H1 (cell line): ENCODE measurements around the gene WNT7A. TPM values are rescaled to one million over a fixed set of nuclear protein-coding genes. Genes with fewer than 3 reads are reported as not detected.

Source experiments
- CTCF ChIA-PET: fragments of 300-600 bp; sonication (Branson Sonifier 250); formaldehyde crosslinking; loops from one replicate; lab custom pipeline; 2021; ENCODE audit not compliant: partially characterized antibody; lab: Charles Lee
- POLR2A ChIA-PET: fragments of 300-600 bp; sonication (Branson Sonifier 250); formaldehyde crosslinking; loops from one replicate; lab custom pipeline; 2021; ENCODE audit warnings: inconsistent platforms; ENCODE audit not compliant: partially characterized antibody; lab: Charles Lee
- DNase-seq, 2 experiments: peaks; one replicate each; pipeline versions ENCODE4 v3.0.0 to v3.0.0-alpha.2; 2010 to 2022; ENCODE audit warnings: low spot score in 2 of 2, low read depth in 1 of 2, mixed read lengths in 1 of 2
- FAIRE-seq: peaks from 2 replicates; lab custom pipeline; 2011; peaks lifted over from hg19 to GRCh38; lab: Jason Lieb, UNC
- H2AFZ ChIP-seq: 2 replicates; pipeline ENCODE4 v1.8.1; 2012; ENCODE audit warnings: low read length, inconsistent platforms
- H2AK5ac ChIP-seq: 2 replicates; pipeline ENCODE4 v1.6.1; 2013; ENCODE audit warnings: low read depth, low read length
- H2BK120ac ChIP-seq: replicated peaks from 2 replicates; pipeline ENCODE3; 2013; ENCODE audit warnings: low read depth, low read length, inconsistent platforms
- H2BK12ac ChIP-seq: 2 replicates; pipeline ENCODE4 v1.6.1; 2013; ENCODE audit warnings: low read depth, low read length
- H2BK15ac ChIP-seq: 2 replicates; pipeline ENCODE4 v1.6.1; 2013; ENCODE audit warnings: low read length
- H2BK20ac ChIP-seq: 2 replicates; pipeline ENCODE4 v1.6.1; 2013; ENCODE audit warnings: low read length
- H2BK5ac ChIP-seq: 2 replicates; pipeline ENCODE4 v1.6.1; 2013; ENCODE audit warnings: low read depth, low read length
- H3K14ac ChIP-seq: 2 replicates; pipeline ENCODE4 v1.6.1; 2013; ENCODE audit warnings: inconsistent platforms; ENCODE audit not compliant: insufficient read length
- H3K18ac ChIP-seq: 2 replicates; pipeline ENCODE4 v1.6.1; 2013; ENCODE audit warnings: low read length; ENCODE audit errors: extremely low read depth
- H3K23ac ChIP-seq: 2 replicates; pipeline ENCODE4 v1.6.1; 2013; ENCODE audit warnings: inconsistent platforms; ENCODE audit not compliant: insufficient read length
- H3K23me2 ChIP-seq: 2 replicates; pipeline ENCODE4 v1.6.1; 2013; ENCODE audit warnings: low read depth, low read length
- H3K27ac ChIP-seq: 2 replicates; pipeline ENCODE4 v1.6.1; 2011; ENCODE audit warnings: low read depth, low read length, inconsistent platforms
- H3K27me3 ChIP-seq, 4 experiments: replicated peaks in 1 of 4; 1 replicate in 1 of 4; 2 replicates in 3 of 4; pipeline versions ENCODE4 v1.6.1 to v1.8.1; 2011 to 2013; ENCODE audit warnings: low read length in 3 of 4, mild to moderate bottlenecking in 3 of 4, inconsistent platforms in 2 of 4, mixed read lengths in 2 of 4, moderate library complexity in 1 of 4; ENCODE audit not compliant: control insufficient read depth in 3 of 4, insufficient read depth in 3 of 4; ENCODE audit errors: extremely low read depth in 1 of 4
- H3K36me3 ChIP-seq, 4 experiments: 2 replicates each; pipeline versions ENCODE4 v1.6.1 to v1.8.1; 2011 to 2013; ENCODE audit warnings: mild to moderate bottlenecking in 4 of 4, low read length in 3 of 4, moderate library complexity in 2 of 4, control low read depth in 1 of 4, inconsistent platforms in 1 of 4; ENCODE audit not compliant: insufficient read depth in 4 of 4, control insufficient read depth in 2 of 4
- H3K4ac ChIP-seq: replicated peaks from 2 replicates; pipeline ENCODE3; 2013; ENCODE audit warnings: low read length, low read depth, mixed read lengths, inconsistent platforms; ENCODE audit not compliant: insufficient read length
- H3K4me1 ChIP-seq, 4 experiments: replicated peaks in 1 of 4; 1 replicate in 1 of 4; 2 replicates in 3 of 4; pipeline versions ENCODE4 v1.6.1 to v1.8.1; 2011 to 2013; ENCODE audit warnings: low read length in 3 of 4, inconsistent platforms in 2 of 4, mixed read lengths in 1 of 4; ENCODE audit not compliant: insufficient read depth in 4 of 4, control insufficient read depth in 3 of 4
- H3K4me2 ChIP-seq, 2 experiments: 2 replicates each; pipeline versions ENCODE4 v1.6.1 to v1.8.1; 2011 to 2013; ENCODE audit warnings: low read depth in 2 of 2, low read length in 2 of 2, control low read depth in 1 of 2, inconsistent platforms in 1 of 2, mild to moderate bottlenecking in 1 of 2; ENCODE audit not compliant: insufficient read depth in 1 of 2
- H3K4me3 ChIP-seq, 4 experiments: fragments of 200-600, 300-600 bp in 1 of 4; sonication (generic), shearing (Covaris generic), sonication (Bioruptor Twin) in 1 of 4; 2 replicates each; pipeline versions ENCODE4 v1.5.1 to v1.8.1; 2011 to 2016; ENCODE audit warnings: low read length in 4 of 4, low read depth in 3 of 4, control low read depth in 2 of 4, inconsistent platforms in 2 of 4, mild to moderate bottlenecking in 2 of 4, mixed read lengths in 1 of 4, moderate library complexity in 1 of 4; ENCODE audit not compliant: insufficient read depth in 2 of 4; ENCODE audit errors: extremely low read depth in 1 of 4
- H3K56ac ChIP-seq: replicated peaks from 2 replicates; pipeline ENCODE3; 2013; ENCODE audit warnings: low read depth, mild to moderate bottlenecking, mixed read lengths, low read length, inconsistent platforms; ENCODE audit not compliant: insufficient read length
- H3K79me1 ChIP-seq: 2 replicates; pipeline ENCODE4 v1.6.1; 2013; ENCODE audit warnings: low read depth, low read length, control low read depth
- H3K79me2 ChIP-seq, 2 experiments: 2 replicates each; pipeline versions ENCODE4 v1.6.1 to v1.8.1; 2012 to 2013; ENCODE audit warnings: low read length in 2 of 2, mild to moderate bottlenecking in 2 of 2, inconsistent platforms in 1 of 2; ENCODE audit not compliant: insufficient read depth in 2 of 2, control insufficient read depth in 1 of 2
- H3K9ac ChIP-seq, 4 experiments: replicated peaks in 1 of 4; 1 replicate in 1 of 4; 2 replicates in 3 of 4; pipeline versions ENCODE4 v1.6.1 to v1.8.1; 2011 to 2013; ENCODE audit warnings: low read depth in 3 of 4, low read length in 3 of 4, control low read depth in 2 of 4, mild to moderate bottlenecking in 2 of 4, moderate library complexity in 2 of 4, inconsistent platforms in 1 of 4; ENCODE audit errors: extremely low read depth in 1 of 4
- H3K9me3 ChIP-seq, 2 experiments: 2 replicates each; pipeline versions ENCODE4 v1.6.1 to v1.8.1; 2012 to 2013; ENCODE audit warnings: mild to moderate bottlenecking in 2 of 2, moderate library complexity in 2 of 2, control low read depth in 1 of 2, inconsistent platforms in 1 of 2, low read depth in 1 of 2, low read length in 1 of 2, mixed read lengths in 1 of 2; ENCODE audit not compliant: insufficient read depth in 2 of 2
- H4K20me1 ChIP-seq, 2 experiments: replicated peaks in 1 of 2; 2 replicates each; pipeline versions ENCODE3 to v1.8.1; 2011 to 2013; ENCODE audit warnings: inconsistent platforms in 2 of 2, low read length in 2 of 2, mild to moderate bottlenecking in 1 of 2; ENCODE audit not compliant: insufficient read depth in 2 of 2, control insufficient read depth in 1 of 2
- H4K5ac ChIP-seq: 2 replicates; pipeline ENCODE4 v1.6.1; 2013; ENCODE audit warnings: low read length, low read depth, mixed read lengths, inconsistent platforms; ENCODE audit not compliant: insufficient read length
- H4K8ac ChIP-seq: 2 replicates; pipeline ENCODE4 v1.8.0; 2013; ENCODE audit warnings: mild to moderate bottlenecking, moderate library complexity, low read length, inconsistent platforms; ENCODE audit not compliant: insufficient read depth; ENCODE audit errors: extremely low read depth
- H4K91ac ChIP-seq: replicated peaks from 2 replicates; pipeline ENCODE3; 2013; ENCODE audit warnings: low read length, mixed read lengths, inconsistent platforms; ENCODE audit not compliant: insufficient read length
- FOSL1 ChIP-seq: IDR thresholded peaks from 2 replicates; pipeline ENCODE4 v1.6.1; 2011; ENCODE audit warnings: mild to moderate bottlenecking, low read depth, low read length, moderate library complexity; ENCODE audit not compliant: insufficient read depth
- GABPA ChIP-seq: IDR thresholded peaks from 2 replicates; pipeline ENCODE4 v1.6.1; 2011; ENCODE audit warnings: mild to moderate bottlenecking, low read length, moderate library complexity, borderline replicate concordance; ENCODE audit not compliant: insufficient read depth
- KDM5A ChIP-seq: fragments of 200-600 bp; IDR thresholded peaks from 2 replicates; pipeline ENCODE4 v1.7.1; 2012; ENCODE audit warnings: mild to moderate bottlenecking, low read length, inconsistent platforms, mixed read lengths
- SRF ChIP-seq: IDR thresholded peaks from 2 replicates; pipeline ENCODE4 v1.6.1; 2011; ENCODE audit warnings: mild to moderate bottlenecking, low read depth, low read length, moderate library complexity
- TBP ChIP-seq: IDR thresholded peaks from 2 replicates; pipeline ENCODE4 v1.6.1; 2011; ENCODE audit warnings: low read depth, low read length, improper control_type of control experiment
- WGBS, 2 experiments: shearing (Covaris generic) in 1 of 2; methylation state at CpG; one replicate each; pipeline versions ENCODE4 v1.1.6 to v1.1.7; 2013 to 2015; ENCODE audit warnings: low lambda C conversion rate in 2 of 2, mixed read lengths in 2 of 2, inconsistent platforms in 1 of 2, low coverage in 1 of 2, missing lambda C conversion rate in 1 of 2; ENCODE audit not compliant: insufficient replicate concordance in 2 of 2, insufficient coverage in 1 of 2, insufficient read length in 1 of 2; ENCODE audit errors: extremely low coverage in 1 of 2, missing lambda C conversion rate in 1 of 2; 5-methylcytosine and 5-hydroxymethylcytosine counted together
- polyA plus RNA-seq, 7 experiments: library from polyadenylated mRNA; depleted of rRNA in 3 of 7; stranded (reverse) in 5 of 7; unstranded in 2 of 7; fragments of >200 nt in 5 of 7; fragments of 200-250 nt in 2 of 7; gene quantifications; 1 replicate in 5 of 7; 2 replicates in 1 of 7; 4 replicates in 1 of 7; pipeline versions ENCODE4 v1.2.1 to v1.2.3, GENCODE V29; 2011 to 2013; ENCODE audit warnings: missing spikeins in 2 of 7, mixed read lengths in 2 of 7
- total RNA-seq: library from RNA; stranded (reverse); fragmentation: NEBNext Ultra II Directional; extraction: Animal tissue kit (Norgen Biotek cat#: 25700); gene quantifications from 2 replicates; pipeline ENCODE4 v1.2.1, GENCODE V29; 2021

The WNT7A gene
- total and polyA plus RNA-seq, 2 of the 8 experiments (the other 6 are each of a cell fraction or from before 2014, with no cell fraction given) = 0.02 TPM; not detected in 1

DNA sequence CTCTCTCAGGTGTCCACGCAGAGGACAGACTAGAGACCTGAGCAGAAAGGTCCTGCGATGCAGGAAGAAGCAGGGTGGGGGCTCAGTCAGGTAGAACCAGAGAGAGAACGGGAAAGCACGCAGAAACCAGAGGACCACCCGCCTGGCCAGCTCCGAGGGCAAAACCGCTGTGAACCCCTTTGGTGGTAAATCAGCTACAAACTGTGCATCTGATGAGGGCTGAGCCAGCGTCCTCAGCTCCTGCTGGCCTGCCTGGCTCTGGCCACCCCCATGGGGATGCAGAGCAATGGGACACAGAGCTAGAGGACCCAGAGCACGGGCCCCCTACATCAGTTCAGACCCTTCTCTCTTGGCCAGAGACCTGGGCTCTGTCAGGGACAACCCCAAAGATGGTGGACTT lies 44.6 kb downstream of the WNT7A start:
- Histone ChIP-seq H3K36me3 (no peaks in the 10 kb centered on the region), H3K79me2 (no peaks in the 10 kb centered on the region), H3K79me1 (no peaks in the 10 kb centered on the region), H3K4me3 (no peak overlapping the region), H3K23me2 (no peaks in the 10 kb centered on the region; the same call in 1 of the 2 replicates), H2AK5ac (no peak overlapping the region), H3K14ac (no peak overlapping the region), H2BK120ac (no peak overlapping the region), H3K9ac (no peak overlapping the region), H2BK15ac (peak overlapping the region; percentile 46; the same call in 1 of the 2 replicates), H2BK20ac (no peak overlapping the region), H4K20me1 (no peaks in the 10 kb centered on the region), H2BK5ac (no peak overlapping the region), H3K9me3 (no peaks in the 10 kb centered on the region), H3K27me3 (no peaks in the 10 kb centered on the region), H3K23ac (no peak overlapping the region), H4K5ac (no peak overlapping the region), H2BK12ac (no peak overlapping the region), H4K8ac (no peak overlapping the region), H3K4me2 (no peak overlapping the region), H3K56ac (no peak overlapping the region), H3K27ac (no peak overlapping the region), H3K4me1 (no peaks in the 10 kb centered on the region), H4K91ac (no peak overlapping the region), H3K18ac (no peak overlapping the region), H2AFZ (peak overlapping the region; percentile 44; the same call in 1 of the 2 replicates), H3K4ac (no peak overlapping the region)
- CTCF ChIA-PET = interaction anchor here (1.0 to 3.8 kb wide), 5 partner anchors 9 to 185 kb away, joined by 3 to 21 read pairs (median 3); partner anchors contain the start of gene WNT7A
- 88% methylated on average over 8 of the region's 9 CpGs; no CpG with 5 or more reads in 1 of the 2 experiments for WGBS, 2 experiments
- no peak for FAIRE-seq
- no peak for DNase-seq
- POLR2A ChIA-PET = no interaction called here
- no peak for TF ChIP-seq SRF
- TF ChIP-seq KDM5A = no peak
- TF ChIP-seq GABPA = no peak
- no peak for TF ChIP-seq TBP
- TF ChIP-seq FOSL1 = no peak
